Measurements from ENCODE around the gene FAM236C. TPM values are rescaled to one million over a fixed set of nuclear protein-coding genes. Genes with fewer than 3 reads are reported as not detected.
"Not testable (repeated sequence)": the region's sequence is repeated elsewhere in the genome, so short reads cannot be mapped to it uniquely, and the experiment has no call there.

The FAM236C gene
- total RNA-seq (not detected), polyA plus RNA-seq (not detected)
- long read RNA-seq, donor 1, result 0 reads
- long read RNA-seq, donor 2, result 0 reads
- long read RNA-seq, donor 3, result 0 reads

DNA sequence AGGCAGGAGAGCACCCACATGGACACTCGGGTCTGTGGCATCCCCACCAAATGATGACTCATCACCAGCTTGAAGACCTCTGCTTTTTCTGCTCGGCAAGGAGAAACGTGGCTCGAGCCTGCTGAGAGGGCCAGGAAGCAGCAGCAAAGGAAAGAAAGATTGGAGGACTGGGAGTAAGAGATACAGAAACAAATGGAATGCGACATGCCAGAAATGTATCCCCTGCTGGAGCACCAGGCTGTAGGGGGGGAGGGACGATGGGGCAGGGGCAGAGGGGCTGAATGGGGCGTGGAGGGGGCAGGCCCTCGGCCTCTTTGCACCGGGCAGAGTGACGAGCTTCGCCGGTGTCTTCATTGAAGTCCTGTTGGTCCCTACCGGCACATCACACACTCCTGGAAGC lies at the start of gene FAM236C:
Gene FAM236C (plus strand): TSS at position 301 of the 400 bp plus-strand sequence. CDS start 100 bp downstream, outside the sequence.
- intact Hi-C loops (cut with DNase I); DNase-seq; H3K4me3 ChIP-seq; H3K9me3 ChIP-seq; H3K27ac ChIP-seq; H3K36me3 ChIP-seq; H3K27me3 ChIP-seq; ATAC-seq; H3K4me1 ChIP-seq: not testable (repeated sequence)
- WGBS, 2 donors, result no CpG with 5 or more reads among the region's 13 CpGs

DNA sequence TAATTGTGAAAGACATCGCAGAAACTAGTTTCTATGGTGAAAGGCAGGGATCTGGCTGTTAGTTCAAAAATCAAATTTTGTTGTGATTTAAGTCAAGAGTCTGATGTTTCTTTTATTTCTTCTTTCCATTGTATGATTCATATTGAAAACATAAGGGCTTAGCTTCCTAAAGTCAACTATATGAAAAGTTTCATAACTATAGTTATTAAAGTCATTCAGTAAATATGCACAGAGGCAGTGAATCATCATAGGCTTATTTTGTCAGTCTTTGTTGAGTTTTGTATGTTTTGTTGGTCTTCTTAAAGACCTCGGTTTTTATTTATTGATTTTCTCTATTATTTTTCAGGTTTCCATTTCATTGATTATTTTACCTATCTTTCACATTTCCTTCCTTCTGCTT lies 29.5 kb upstream of the FAM236C start:
- H3K27me3 ChIP-seq; H3K36me3 ChIP-seq; H3K4me1 ChIP-seq; H3K27ac ChIP-seq; H3K9me3 ChIP-seq; DNase-seq; ATAC-seq; H3K4me3 ChIP-seq; intact Hi-C loops (cut with DNase I): not testable (repeated sequence)
- no CpG with 5 or more reads among the region's 2 CpGs for WGBS, 2 donors

DNA sequence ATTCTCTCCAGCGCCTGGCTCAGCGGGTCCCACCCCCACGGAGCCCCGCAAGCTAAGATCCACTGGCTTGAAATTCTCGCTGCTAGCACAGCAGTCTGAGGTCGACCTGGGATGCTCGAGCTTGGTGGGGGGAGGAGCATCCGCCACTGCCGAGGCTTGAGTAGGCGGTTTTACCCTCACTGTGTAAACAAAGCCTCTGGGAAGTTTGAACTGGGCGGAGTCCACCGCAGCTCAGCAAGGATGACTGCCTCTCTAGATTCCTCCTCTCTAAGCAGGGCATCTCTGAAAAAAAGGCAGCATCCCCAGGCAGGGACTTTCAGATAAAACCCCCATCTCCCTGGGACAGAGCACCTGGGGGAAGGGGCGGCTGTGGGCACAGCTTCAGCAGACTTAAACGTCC lies 22.7 kb upstream of the FAM236C start:
- intact Hi-C loops (cut with DNase I); H3K36me3 ChIP-seq; H3K9me3 ChIP-seq; DNase-seq; H3K4me1 ChIP-seq; ATAC-seq; H3K27ac ChIP-seq; H3K27me3 ChIP-seq; H3K4me3 ChIP-seq: not testable (repeated sequence)
- no CpG with 5 or more reads among the region's 14 CpGs for WGBS, 2 donors

DNA sequence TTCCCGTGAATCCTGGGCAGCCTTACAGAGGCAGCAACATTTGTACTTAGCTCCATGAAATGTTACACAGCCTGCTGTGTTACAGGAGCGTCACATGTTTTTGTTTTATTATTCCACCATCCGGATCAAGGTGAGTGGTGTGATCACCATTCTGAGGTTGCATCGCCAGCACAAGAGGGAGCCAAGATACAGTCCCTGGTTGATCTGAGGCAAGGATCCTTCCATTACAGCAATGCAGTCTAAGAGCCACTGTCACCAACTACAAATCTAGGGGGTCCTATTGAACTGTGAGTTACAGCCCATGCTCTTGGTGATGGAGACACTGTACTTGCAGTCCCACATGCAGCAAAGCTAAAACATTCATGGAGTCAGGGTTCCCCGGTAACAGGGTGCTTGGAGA lies 3.7 kb downstream of the FAM236C start:
- H3K36me3 ChIP-seq; H3K4me3 ChIP-seq; H3K27ac ChIP-seq; H3K4me1 ChIP-seq; H3K9me3 ChIP-seq; DNase-seq; intact Hi-C loops (cut with DNase I); H3K27me3 ChIP-seq; ATAC-seq: not testable (repeated sequence)
- 89 to 91% methylated on average over 2 to 3 of the region's 5 CpGs for WGBS, 2 donors

DNA sequence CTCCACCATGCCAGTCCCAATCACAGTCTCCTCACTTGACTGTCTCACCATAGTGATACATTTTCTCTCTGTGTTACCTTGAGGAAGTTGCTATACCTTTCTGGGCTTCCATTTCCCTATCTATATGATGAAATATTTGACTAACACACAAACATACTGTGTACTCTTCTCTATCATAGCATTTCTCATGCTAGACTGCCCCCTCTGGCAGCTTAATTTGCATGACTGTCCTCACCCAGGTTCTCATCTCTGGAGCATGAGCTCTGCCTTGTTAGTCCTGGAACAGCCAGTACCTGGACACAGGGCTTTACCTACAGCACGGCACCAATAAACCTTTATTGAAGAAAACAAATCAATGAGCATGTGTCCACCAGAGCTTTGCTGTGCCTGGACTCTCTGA lies 19.9 kb downstream of the FAM236C start:
- H3K36me3 ChIP-seq; H3K9me3 ChIP-seq; ATAC-seq; H3K4me3 ChIP-seq; H3K4me1 ChIP-seq; H3K27me3 ChIP-seq; H3K27ac ChIP-seq; intact Hi-C loops (cut with DNase I); DNase-seq: not testable (repeated sequence)
- no CpG with 5 or more reads among the region's 1 CpG for WGBS, 2 donors

DNA sequence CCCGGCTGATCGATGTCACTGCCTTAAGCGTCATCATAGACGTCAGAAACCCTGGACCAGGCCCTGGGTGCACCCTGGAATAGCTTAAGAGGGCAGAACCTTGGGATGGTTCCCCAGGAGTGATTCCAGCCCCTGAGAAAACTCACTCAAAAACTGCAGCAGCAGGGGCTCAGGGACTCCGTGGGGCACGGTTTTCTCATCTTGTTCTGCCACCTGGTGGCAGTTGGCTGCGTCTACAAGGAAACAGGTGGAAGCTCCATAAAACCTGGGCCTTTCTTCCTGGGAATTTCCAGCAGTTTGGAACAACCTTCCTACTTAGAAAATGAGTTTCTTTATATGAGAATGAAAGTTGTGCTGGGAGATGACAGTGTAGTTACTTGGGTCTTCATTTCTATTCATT lies 24.0 kb downstream of the FAM236C start:
- WGBS, 2 donors, result no CpG with 5 or more reads among the region's 7 CpGs
- DNase-seq; H3K4me1 ChIP-seq; H3K4me3 ChIP-seq; H3K36me3 ChIP-seq; intact Hi-C loops (cut with DNase I); H3K27ac ChIP-seq; ATAC-seq; H3K27me3 ChIP-seq; H3K9me3 ChIP-seq: not testable (repeated sequence)

DNA sequence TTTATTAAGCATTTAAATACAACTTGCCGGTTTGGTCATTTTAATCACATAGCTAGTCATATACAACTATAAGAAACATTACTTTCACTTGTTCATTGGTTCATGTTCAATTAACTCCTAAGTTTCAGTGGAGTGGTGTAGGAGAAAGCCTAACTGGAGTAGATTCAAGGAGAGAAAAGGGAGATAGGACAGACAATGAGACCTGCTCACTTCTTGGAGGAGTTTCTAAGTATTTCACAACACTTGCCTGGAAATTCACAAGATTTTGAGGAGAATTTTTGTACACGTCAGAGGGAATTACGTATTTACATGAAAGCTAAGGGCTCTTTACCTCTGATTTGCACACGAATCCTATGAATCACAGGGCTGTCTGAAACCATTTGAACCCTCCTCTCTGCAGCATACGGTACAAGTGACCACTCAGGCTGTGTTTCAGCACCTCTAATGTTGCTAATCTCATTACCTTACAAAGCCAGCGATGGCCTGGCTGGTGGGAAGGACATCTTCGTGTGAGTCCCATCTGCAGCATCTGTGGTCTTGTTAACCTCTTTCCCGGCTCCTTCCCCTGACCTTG lies 24.6 kb downstream of the FAM236C start:
- H3K4me3 ChIP-seq; intact Hi-C loops (cut with DNase I); H3K4me1 ChIP-seq; ATAC-seq; DNase-seq; H3K27ac ChIP-seq; H3K36me3 ChIP-seq; H3K27me3 ChIP-seq; H3K9me3 ChIP-seq: not testable (repeated sequence)
- no CpG with 5 or more reads among the region's 8 CpGs for WGBS, 2 donors

DNA sequence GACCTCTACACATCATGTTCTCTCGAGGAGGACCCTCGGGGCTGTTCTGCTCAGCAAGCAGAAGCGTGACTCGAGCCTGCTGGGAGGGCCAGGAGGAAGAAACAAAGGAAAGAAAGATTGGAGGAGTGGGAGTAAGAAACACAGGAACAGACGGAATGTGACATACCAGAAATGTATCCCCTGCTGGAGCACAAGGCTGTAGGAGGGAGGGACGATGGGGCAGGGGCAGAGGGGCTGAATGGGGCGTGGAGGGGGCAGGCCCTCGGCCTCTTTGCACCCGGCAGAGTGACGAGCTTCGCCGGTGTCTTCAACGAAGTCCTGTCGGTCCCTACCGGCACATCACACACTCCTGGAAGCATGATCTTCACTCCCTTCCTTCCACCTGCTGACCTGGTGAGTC lies 25.5 kb downstream of the FAM236C start, which contains the start of gene FAM236A:
Gene FAM236A (plus strand): TSS at position 301 of the 400 bp plus-strand sequence. CDS start 57 bp downstream, at position 358.
- H3K27ac ChIP-seq; H3K27me3 ChIP-seq; H3K36me3 ChIP-seq; H3K9me3 ChIP-seq; H3K4me3 ChIP-seq; H3K4me1 ChIP-seq; intact Hi-C loops (cut with DNase I); DNase-seq; ATAC-seq: not testable (repeated sequence)
- WGBS, 2 donors, result no CpG with 5 or more reads among the region's 15 CpGs

DNA sequence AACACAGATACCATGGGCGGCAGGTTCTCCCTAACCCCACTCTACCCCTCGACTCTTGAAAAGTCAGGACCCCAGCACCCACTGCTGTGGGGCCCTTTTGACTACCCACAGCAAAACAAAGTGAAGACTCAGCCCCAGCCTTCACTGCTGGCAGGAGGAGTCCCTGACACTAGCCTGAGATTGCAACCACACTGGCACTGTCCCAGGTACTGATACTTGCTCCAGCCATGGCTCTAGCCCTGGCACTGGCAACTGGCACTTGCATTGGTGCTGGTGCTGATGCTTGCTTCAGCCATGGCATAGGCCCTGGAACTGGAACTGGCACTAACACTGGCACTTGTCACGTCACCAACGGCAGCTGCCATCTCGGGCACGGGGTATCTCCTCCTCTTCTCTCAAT lies 29.9 kb downstream of the FAM236C start:
- H3K4me3 ChIP-seq; H3K36me3 ChIP-seq; H3K9me3 ChIP-seq; ATAC-seq; H3K27me3 ChIP-seq; intact Hi-C loops (cut with DNase I); DNase-seq; H3K4me1 ChIP-seq; H3K27ac ChIP-seq: not testable (repeated sequence)
- no CpG with 5 or more reads among the region's 6 CpGs for WGBS, 2 donors

DNA sequence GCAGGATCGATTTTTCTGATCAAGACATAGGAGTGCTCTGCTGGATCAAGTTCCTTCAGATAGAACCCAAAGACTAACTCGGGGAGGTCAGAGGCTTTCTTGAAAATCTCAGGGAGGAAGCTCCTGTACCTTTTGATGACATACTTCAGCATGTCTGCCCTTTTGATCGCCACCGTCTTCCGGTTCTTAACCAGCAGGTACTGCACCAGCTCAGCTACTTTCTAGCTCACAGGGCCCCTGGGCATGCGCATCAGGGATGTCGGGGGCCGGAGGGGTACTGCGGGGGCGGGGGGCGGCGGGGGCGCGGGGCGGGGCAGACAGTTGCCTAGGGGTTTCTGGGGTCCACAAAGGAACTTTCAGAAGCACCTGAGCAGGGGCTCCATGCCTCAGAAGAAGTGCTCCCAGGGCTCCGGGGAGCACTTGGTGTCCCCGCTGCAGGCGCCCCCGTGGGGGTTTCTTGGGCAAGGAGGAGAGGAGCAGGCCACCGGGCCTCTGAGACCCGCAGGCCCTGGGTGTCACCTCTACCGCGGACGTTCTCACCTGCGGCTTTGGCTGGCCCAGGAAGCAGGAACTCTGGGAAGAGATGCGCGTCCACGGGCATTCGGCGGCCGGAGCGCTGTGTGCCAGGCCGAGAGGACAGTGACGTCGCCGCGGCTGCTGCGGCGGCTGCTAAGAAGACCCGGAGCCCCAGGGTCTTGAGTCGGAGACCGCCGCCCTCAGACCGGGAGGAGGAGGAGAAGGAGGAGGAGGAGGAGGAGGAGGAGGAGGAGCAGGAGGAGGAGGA lies 30.8 kb downstream of the FAM236C start:
- H3K9me3 ChIP-seq; H3K4me1 ChIP-seq; H3K36me3 ChIP-seq; intact Hi-C loops (cut with DNase I); DNase-seq; H3K27ac ChIP-seq; H3K27me3 ChIP-seq; H3K4me3 ChIP-seq: not testable (repeated sequence)
- no CpG with 5 or more reads among the region's 44 CpGs for WGBS, 2 donors
- peak in 1 of 8 donors; percentile 15 for ATAC-seq

DNA sequence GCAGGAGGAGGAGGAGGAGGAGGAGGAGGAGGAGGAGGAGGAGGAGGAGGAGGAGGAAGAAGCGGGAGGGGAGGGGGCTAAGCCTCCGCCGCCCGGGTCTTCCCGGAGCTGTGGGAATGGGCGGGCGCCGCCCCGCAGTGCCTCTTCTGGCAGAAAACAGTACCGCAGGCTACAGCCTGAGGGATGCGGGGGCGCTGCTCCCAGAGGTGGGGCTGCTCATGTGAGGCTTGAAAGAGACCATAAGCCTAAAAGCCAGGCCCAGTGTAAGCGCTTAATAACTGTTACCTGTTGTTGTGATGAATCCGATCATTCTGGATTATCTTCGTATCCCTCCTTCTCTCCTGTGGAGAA lies 31.4 kb downstream of the FAM236C start, which contains the start of gene DMRTC1:
Gene DMRTC1 (minus strand): TSS at position 19 of the 351 bp plus-strand sequence. CDS start 68,143 bp downstream, outside the sequence.
- H3K4me3 ChIP-seq; H3K36me3 ChIP-seq; H3K9me3 ChIP-seq; H3K27me3 ChIP-seq; H3K4me1 ChIP-seq; DNase-seq; intact Hi-C loops (cut with DNase I); H3K27ac ChIP-seq: not testable (repeated sequence)
- no CpG with 5 or more reads among the region's 15 CpGs for WGBS, 2 donors
- ATAC-seq, result peak in 3 of 8 donors; percentile 41 to 75 (median 67)

Measured in heart right ventricle (tissue), 16 donors.